Measurements from ENCODE around the gene SF3B5.

SF3B5 gene

GRCh38 chr6:144095134-144096002, at the start of gene SF3B5:
Gene SF3B5, minus strand, starts transcription at chr6:144095573. Its CDS starts 76 bp downstream, at chr6:144095497.
- Histone ChIP-seq H3K4me1 (ENCODE audit: control insufficient read depth in 5 of 5, insufficient read depth in 5 of 5, low read length in 5 of 5) (peaks cover 8 to 25% (median 23%) of the 10 kb centered on the region in 5 donors), H3K27me3 (ENCODE audit: control insufficient read depth in 5 of 5, insufficient read depth in 4 of 5, low read length in 5 of 5) (no peaks in the 10 kb centered on the region), H3K36me3 (ENCODE audit: control insufficient read depth in 5 of 5, insufficient read depth in 5 of 5, low read length in 5 of 5) (no peaks in the 10 kb centered on the region), H3K27ac (ENCODE audit: low read depth, low read length) (peak within 1 kb of the TSS; percentile 92), H3K9me3 (ENCODE audit: control insufficient read depth in 5 of 5, low read length in 5 of 5) (no peaks in the 10 kb centered on the region), H3K9ac (ENCODE audit: low read length in 5 of 5) (peak within 1 kb of the TSS; percentile 81 to 99 (median 93)), H3K4me3 (ENCODE audit: low read depth in 1 of 5, low read length in 5 of 5) (peak within 1 kb of the TSS; percentile 91 to 100 (median 97))

DNA sequence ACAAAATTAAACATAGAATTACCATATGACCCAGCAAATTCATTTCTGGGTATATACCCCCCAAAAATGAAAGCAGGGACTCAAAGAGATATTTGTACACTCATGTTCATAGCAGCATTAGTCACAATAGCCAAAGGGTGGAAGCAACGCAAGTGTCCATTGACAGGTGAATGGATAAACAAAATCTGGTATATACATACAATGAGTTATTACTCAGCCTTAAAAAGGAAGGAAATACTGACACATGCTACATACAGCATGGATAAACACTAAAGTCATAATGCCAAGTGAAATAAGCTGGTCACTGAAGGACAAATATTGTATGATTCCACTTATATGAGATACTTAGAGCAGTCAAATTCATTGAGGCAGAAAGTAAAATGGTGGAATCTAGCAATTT, 49.6 kb upstream of the SF3B5 start:
- Histone ChIP-seq H3K9ac (ENCODE audit: low read length in 5 of 5) (no peak overlapping the region), H3K27ac (ENCODE audit: low read depth, low read length) (no peak overlapping the region), H3K4me1 (ENCODE audit: control insufficient read depth in 5 of 5, insufficient read depth in 5 of 5, low read length in 5 of 5) (peaks cover 0 to 15% (median 6%) of the 10 kb centered on the region in 5 donors), H3K27me3 (ENCODE audit: control insufficient read depth in 5 of 5, insufficient read depth in 4 of 5, low read length in 5 of 5) (no peaks in the 10 kb centered on the region), H3K9me3 (ENCODE audit: control insufficient read depth in 5 of 5, low read length in 5 of 5) (no peaks in the 10 kb centered on the region), H3K36me3 (ENCODE audit: control insufficient read depth in 5 of 5, insufficient read depth in 5 of 5, low read length in 5 of 5) (no peaks in the 10 kb centered on the region), H3K4me3 (ENCODE audit: low read depth in 1 of 5, low read length in 5 of 5) (no peak overlapping the region)

DNA sequence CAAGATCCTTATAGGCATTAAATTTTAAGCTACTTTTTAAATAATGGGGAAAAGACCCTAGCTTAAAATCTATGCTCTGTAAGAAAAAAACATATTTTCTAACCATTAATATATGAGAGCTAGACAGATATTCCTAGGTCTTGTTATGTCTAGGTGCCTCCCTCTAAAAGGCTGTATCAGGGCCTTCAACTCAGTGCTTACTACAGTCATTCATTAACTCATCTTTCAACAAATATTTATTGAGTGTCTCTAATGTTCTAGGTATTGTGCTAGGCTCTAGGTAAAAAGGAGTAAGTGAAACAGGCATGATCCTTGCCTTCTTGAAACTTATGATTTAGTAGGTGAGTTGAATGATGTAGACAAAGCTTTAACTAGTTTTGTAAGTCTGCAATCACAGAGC, 48.5 kb upstream of the SF3B5 start:
- Histone ChIP-seq H3K36me3 (ENCODE audit: control insufficient read depth in 5 of 5, insufficient read depth in 5 of 5, low read length in 5 of 5) (no peaks in the 10 kb centered on the region), H3K27ac (ENCODE audit: low read depth, low read length) (no peak overlapping the region), H3K4me3 (ENCODE audit: low read depth in 1 of 5, low read length in 5 of 5) (no peak overlapping the region), H3K4me1 (ENCODE audit: control insufficient read depth in 5 of 5, insufficient read depth in 5 of 5, low read length in 5 of 5) (peaks cover 0 to 7% (median 0%) of the 10 kb centered on the region in 5 donors), H3K9ac (ENCODE audit: low read length in 5 of 5) (no peak overlapping the region), H3K27me3 (ENCODE audit: control insufficient read depth in 5 of 5, insufficient read depth in 4 of 5, low read length in 5 of 5) (no peaks in the 10 kb centered on the region), H3K9me3 (ENCODE audit: control insufficient read depth in 5 of 5, low read length in 5 of 5) (no peaks in the 10 kb centered on the region)

- Histone ChIP-seq H3K9ac (ENCODE audit: low read length in 5 of 5) (no peak overlapping the region), H3K9me3 (ENCODE audit: control insufficient read depth in 5 of 5, low read length in 5 of 5) (no peaks in the 10 kb centered on the region), H3K4me3 (ENCODE audit: low read depth in 1 of 5, low read length in 5 of 5) (no peak overlapping the region), H3K27ac (ENCODE audit: low read depth, low read length) (no peak overlapping the region), H3K27me3 (ENCODE audit: control insufficient read depth in 5 of 5, insufficient read depth in 4 of 5, low read length in 5 of 5) (no peaks in the 10 kb centered on the region), H3K4me1 (ENCODE audit: control insufficient read depth in 5 of 5, insufficient read depth in 5 of 5, low read length in 5 of 5) (peaks cover 0 to 7% (median 0%) of the 10 kb centered on the region in 5 donors), H3K36me3 (ENCODE audit: control insufficient read depth in 5 of 5, insufficient read depth in 5 of 5, low read length in 5 of 5) (no peaks in the 10 kb centered on the region)
Observed at GRCh38 chr6:144143106-144143505, 47.7 kb upstream of the SF3B5 start.

- peaks cover 0 to 7% (median 0%) of the 10 kb centered on the region in 5 donors for H3K4me1 ChIP-seq (ENCODE audit: control insufficient read depth in 5 of 5, insufficient read depth in 5 of 5, low read length in 5 of 5)
- no peak overlapping the region for H3K4me3 ChIP-seq (ENCODE audit: low read depth in 1 of 5, low read length in 5 of 5)
- no peaks in the 10 kb centered on the region for H3K36me3 ChIP-seq (ENCODE audit: control insufficient read depth in 5 of 5, insufficient read depth in 5 of 5, low read length in 5 of 5)
- no peak overlapping the region for H3K9ac ChIP-seq (ENCODE audit: low read length in 5 of 5)
- H3K9me3 ChIP-seq (ENCODE audit: control insufficient read depth in 5 of 5, low read length in 5 of 5) = no peaks in the 10 kb centered on the region
- H3K27ac ChIP-seq (ENCODE audit: low read depth, low read length) = no peak overlapping the region
- H3K27me3 ChIP-seq (ENCODE audit: control insufficient read depth in 5 of 5, insufficient read depth in 4 of 5, low read length in 5 of 5) = no peaks in the 10 kb centered on the region
Observed at GRCh38 chr6:144141470-144141869, 46.1 kb upstream of the SF3B5 start.

DNA sequence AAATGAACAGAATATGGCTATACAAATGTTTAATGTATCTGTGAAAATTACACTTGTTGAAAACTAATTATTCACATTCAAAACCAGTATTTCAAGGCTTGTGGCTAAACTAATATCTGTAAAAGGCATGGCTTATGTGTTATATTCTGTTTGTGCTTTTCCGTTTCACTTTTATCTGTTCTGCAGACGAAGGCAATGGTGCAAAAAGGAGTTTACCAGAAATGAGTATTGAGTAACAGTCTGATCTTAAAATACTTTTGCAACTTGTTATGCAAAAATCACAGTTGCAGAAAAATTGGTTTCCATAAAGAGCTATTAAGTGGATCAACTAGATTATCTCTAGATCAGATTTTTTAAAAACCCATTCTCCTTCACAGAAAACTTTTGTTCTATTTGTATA, 45.5 kb upstream of the SF3B5 start:
- no peaks in the 10 kb centered on the region for H3K27me3 ChIP-seq (ENCODE audit: control insufficient read depth in 5 of 5, insufficient read depth in 4 of 5, low read length in 5 of 5)
- H3K4me3 ChIP-seq (ENCODE audit: low read depth in 1 of 5, low read length in 5 of 5) = no peak overlapping the region
- H3K36me3 ChIP-seq (ENCODE audit: control insufficient read depth in 5 of 5, insufficient read depth in 5 of 5, low read length in 5 of 5) = no peaks in the 10 kb centered on the region
- no peaks in the 10 kb centered on the region for H3K9me3 ChIP-seq (ENCODE audit: control insufficient read depth in 5 of 5, low read length in 5 of 5)
- peak overlapping the region; percentile 14 for H3K27ac ChIP-seq (ENCODE audit: low read depth, low read length)
- H3K9ac ChIP-seq (ENCODE audit: low read length in 5 of 5) = peak overlapping the region in 1 of 5 donors; percentile 22
- H3K4me1 ChIP-seq (ENCODE audit: control insufficient read depth in 5 of 5, insufficient read depth in 5 of 5, low read length in 5 of 5) = peaks cover 0 to 7% (median 0%) of the 10 kb centered on the region in 5 donors

DNA sequence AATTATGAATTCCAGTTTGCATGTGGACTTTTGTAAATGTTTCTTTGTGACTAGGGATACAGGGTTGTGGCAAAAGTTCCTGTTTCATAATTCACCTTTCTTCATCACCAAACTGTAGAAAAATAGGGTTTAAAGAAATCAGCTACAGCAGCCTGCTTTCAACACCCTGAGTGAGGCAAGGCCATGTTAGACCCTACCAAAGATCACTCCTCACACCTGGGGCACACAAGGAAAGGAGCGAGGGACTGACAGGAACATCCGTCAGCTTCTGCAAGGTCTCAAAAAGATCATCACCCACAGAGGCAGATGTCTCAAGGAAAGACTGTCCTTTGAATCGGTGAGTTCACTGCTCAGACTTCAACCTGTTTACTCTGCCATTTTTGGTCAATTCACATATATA, 44.4 kb upstream of the SF3B5 start:
- no peaks in the 10 kb centered on the region for H3K9me3 ChIP-seq (ENCODE audit: control insufficient read depth in 5 of 5, low read length in 5 of 5)
- H3K4me1 ChIP-seq (ENCODE audit: control insufficient read depth in 5 of 5, insufficient read depth in 5 of 5, low read length in 5 of 5) = peaks cover 0 to 7% (median 0%) of the 10 kb centered on the region in 5 donors
- H3K27ac ChIP-seq (ENCODE audit: low read depth, low read length) = no peak overlapping the region
- H3K4me3 ChIP-seq (ENCODE audit: low read depth in 1 of 5, low read length in 5 of 5) = no peak overlapping the region
- H3K36me3 ChIP-seq (ENCODE audit: control insufficient read depth in 5 of 5, insufficient read depth in 5 of 5, low read length in 5 of 5) = no peaks in the 10 kb centered on the region
- no peaks in the 10 kb centered on the region for H3K27me3 ChIP-seq (ENCODE audit: control insufficient read depth in 5 of 5, insufficient read depth in 4 of 5, low read length in 5 of 5)
- no peak overlapping the region for H3K9ac ChIP-seq (ENCODE audit: low read length in 5 of 5)

DNA sequence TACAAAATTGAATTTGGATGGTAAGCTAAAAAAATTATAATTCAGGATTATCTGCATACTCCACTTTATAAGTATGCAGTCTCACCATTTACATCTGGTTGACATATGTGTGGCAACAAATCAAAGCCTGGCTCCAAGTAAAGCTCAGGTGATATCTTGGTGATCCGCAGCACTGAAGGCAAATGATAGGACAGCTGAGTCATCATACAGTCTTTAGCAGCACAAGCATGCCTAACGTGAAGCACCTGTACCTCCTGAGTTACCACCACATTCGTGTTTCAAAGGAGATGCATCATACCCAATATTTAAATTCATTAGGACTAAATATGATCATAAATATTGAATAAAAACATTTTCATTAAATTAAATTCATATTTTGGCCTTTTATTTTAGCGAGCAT, 43.2 kb upstream of the SF3B5 start:
- Histone ChIP-seq H3K27ac (ENCODE audit: low read depth, low read length) (no peak overlapping the region), H3K9ac (ENCODE audit: low read length in 5 of 5) (no peak overlapping the region), H3K27me3 (ENCODE audit: control insufficient read depth in 5 of 5, insufficient read depth in 4 of 5, low read length in 5 of 5) (no peaks in the 10 kb centered on the region), H3K9me3 (ENCODE audit: control insufficient read depth in 5 of 5, low read length in 5 of 5) (no peaks in the 10 kb centered on the region), H3K4me3 (ENCODE audit: low read depth in 1 of 5, low read length in 5 of 5) (no peak overlapping the region), H3K4me1 (ENCODE audit: control insufficient read depth in 5 of 5, insufficient read depth in 5 of 5, low read length in 5 of 5) (peaks cover 0 to 7% (median 0%) of the 10 kb centered on the region in 5 donors), H3K36me3 (ENCODE audit: control insufficient read depth in 5 of 5, insufficient read depth in 5 of 5, low read length in 5 of 5) (no peaks in the 10 kb centered on the region)

- Histone ChIP-seq H3K9me3 (ENCODE audit: control insufficient read depth in 5 of 5, low read length in 5 of 5) (no peaks in the 10 kb centered on the region), H3K4me1 (ENCODE audit: control insufficient read depth in 5 of 5, insufficient read depth in 5 of 5, low read length in 5 of 5) (no peaks in the 10 kb centered on the region)
Observed at GRCh38 chr6:144134737-144135136, 39.4 kb upstream of the SF3B5 start.

GRCh38 chr6:144134176-144134575, 38.8 kb upstream of the SF3B5 start:
- Histone ChIP-seq H3K27ac (ENCODE audit: low read depth, low read length) (no peak overlapping the region), H3K4me1 (ENCODE audit: control insufficient read depth in 5 of 5, insufficient read depth in 5 of 5, low read length in 5 of 5) (no peaks in the 10 kb centered on the region)

More at GRCh38 chr6:144134737-144135136, 39.4 kb upstream of the SF3B5 start:
- H3K27ac ChIP-seq (ENCODE audit: low read depth, low read length) = no peak overlapping the region
- H3K36me3 ChIP-seq (ENCODE audit: control insufficient read depth in 5 of 5, insufficient read depth in 5 of 5, low read length in 5 of 5) = no peaks in the 10 kb centered on the region
- no peaks in the 10 kb centered on the region for H3K27me3 ChIP-seq (ENCODE audit: control insufficient read depth in 5 of 5, insufficient read depth in 4 of 5, low read length in 5 of 5)
- H3K4me3 ChIP-seq (ENCODE audit: low read depth in 1 of 5, low read length in 5 of 5) = no peak overlapping the region
- no peak overlapping the region for H3K9ac ChIP-seq (ENCODE audit: low read length in 5 of 5)

More at GRCh38 chr6:144134176-144134575, 38.8 kb upstream of the SF3B5 start:
- Histone ChIP-seq H3K4me3 (ENCODE audit: low read depth in 1 of 5, low read length in 5 of 5) (no peak overlapping the region), H3K9me3 (ENCODE audit: control insufficient read depth in 5 of 5, low read length in 5 of 5) (no peaks in the 10 kb centered on the region), H3K9ac (ENCODE audit: low read length in 5 of 5) (no peak overlapping the region), H3K27me3 (ENCODE audit: control insufficient read depth in 5 of 5, insufficient read depth in 4 of 5, low read length in 5 of 5) (no peaks in the 10 kb centered on the region), H3K36me3 (ENCODE audit: control insufficient read depth in 5 of 5, insufficient read depth in 5 of 5, low read length in 5 of 5) (no peaks in the 10 kb centered on the region)

Data from subcutaneous abdominal adipose tissue (tissue), 5 donors.